ENCODE measurements around the gene C3orf20.
A peak's percentile ranks its signal among the peaks of the same experiment; 100 is the strongest.
"Not testable (repeated sequence)": the region's sequence is repeated elsewhere in the genome, so short reads cannot be mapped to it uniquely, and the experiment has no call there.

Gene C3orf20

DNA sequence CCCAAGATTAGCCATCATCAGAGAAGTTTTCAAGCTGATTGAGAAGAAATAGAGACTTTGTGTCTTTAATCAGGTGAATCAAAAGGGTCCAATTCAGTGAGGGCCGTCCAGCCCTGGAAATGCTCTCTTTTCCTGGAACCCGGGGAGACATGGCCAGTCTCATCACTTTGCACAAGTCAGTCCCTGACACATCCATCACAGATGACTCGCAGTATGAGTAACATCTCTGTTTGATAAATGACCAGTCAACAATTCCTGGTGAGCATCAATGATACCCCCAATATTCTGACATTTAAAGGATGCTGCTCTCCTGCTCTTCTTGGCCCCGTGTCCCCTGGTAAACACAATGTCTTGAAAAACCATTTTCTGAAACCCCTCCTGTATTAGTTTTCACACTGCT, 26.7 kb downstream of the C3orf20 start:
- DNase-seq = no peak

GRCh38 chr3:14703128-14703750, 28.3 kb downstream of the C3orf20 start:
- DNase-seq = no peak

- DNase-seq = no peak
These were observed 28.9 kb downstream of the C3orf20 start for GRCh38 chr3:14703791-14704190.

- DNase-seq = no peak
These were observed 31.2 kb downstream of the C3orf20 start for GRCh38 chr3:14706096-14706495.

DNA sequence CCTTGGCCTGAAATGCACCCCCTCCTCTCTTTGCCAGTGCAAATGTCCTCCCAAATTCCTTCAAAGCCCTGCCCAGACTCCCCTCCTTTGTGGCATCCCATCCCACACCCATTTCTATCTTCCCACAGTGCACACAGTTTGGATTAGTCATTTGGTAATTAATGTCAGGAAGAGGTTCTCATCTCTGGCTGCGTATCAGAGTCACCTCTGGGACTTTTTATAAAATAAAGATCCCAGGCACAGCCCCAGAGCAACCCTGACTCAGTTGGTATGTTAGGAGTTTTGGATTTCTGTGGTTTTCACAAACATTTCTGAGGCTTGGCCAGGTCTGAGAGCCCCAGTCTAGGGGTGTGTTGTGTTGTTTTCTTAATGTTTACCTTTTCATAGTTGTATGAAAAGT, 41.6 kb downstream of the C3orf20 start:
- DNase-seq = no peak

- DNase-seq = no peak
These were observed 42.4 kb downstream of the C3orf20 start for GRCh38 chr3:14717307-14717706.

- no peak for DNase-seq
These were observed 43.6 kb downstream of the C3orf20 start for GRCh38 chr3:14718539-14718938.

DNA sequence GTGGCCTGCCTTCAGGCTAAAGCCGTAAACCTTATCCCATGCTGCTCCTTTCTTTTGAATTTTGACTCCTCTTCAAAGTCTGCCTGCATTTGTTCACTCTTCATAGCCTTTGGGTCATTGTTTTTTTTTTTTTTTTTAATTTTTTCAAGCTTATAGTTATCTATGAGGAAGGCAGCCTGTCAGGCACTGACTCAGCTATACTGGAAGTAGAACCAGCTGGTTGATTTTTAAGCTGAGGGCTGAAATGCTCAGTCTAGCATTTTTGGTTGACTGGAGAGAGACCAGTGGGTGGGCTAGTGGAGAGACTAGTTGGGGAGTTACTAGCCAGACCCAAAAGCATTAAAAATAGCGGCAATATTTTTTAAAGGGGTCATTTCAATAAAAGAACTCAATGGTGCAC, 44.1 kb downstream of the C3orf20 start:
- DNase-seq = no peak

DNA sequence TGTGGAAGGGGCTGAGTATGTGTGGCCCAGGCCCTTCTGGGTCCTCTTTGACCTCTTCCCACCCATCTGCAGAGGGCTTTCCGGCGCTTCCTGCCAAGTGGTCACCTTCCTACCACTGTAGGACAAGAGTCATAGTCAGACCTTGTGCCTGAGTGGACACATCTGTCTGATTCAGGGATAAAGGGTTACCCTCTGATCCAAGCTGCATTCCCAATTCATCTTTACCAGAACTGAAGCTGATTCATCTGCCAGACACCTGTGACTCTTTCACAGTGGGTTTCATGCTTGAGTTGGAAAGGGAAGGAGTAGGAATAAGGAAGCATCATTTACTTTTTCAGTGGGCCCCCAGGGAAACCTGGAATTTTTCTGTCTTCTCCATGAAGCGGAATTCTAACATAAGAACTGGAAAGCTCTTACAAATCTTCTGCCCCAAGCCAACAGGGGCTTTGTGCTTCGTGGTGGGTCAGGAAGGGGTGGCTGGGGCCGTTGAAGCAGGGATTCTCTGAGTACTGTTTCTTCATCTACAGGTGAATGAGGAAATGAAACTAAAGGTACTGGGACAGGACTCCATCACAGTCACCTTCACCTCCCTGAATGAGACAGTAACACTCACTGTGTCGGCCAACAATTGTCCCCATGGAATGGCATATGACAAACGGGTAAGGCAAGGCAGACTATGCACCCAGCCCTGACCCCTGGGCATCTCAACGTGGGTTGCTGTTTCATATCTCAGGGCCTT, 46.4 kb downstream of the C3orf20 start:
- DNase-seq = no peak

DNA sequence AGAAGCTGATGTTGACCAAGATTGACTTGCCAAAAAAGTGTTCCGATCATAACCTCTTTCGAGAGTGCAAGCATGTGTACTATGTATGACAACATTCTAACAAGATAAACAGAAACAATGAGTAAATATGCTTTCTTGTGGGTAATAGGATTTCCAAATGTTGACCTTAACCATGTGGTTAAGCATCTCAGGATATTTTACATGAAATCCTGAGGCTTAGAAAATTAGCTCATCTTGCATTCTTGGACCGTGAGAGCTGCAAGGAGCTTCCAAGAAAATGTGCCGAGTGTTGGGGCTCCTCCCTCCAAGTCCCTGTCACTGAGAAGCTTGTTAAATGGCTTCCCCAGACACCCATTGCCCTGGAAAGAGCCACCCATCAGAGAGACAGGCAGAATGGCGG, 50.1 kb downstream of the C3orf20 start:
- no peak for DNase-seq

- no peak for DNase-seq
These were observed 50.9 kb downstream of the C3orf20 start for GRCh38 chr3:14725564-14726440.

- DNase-seq = no peak
These were observed 51.5 kb downstream of the C3orf20 start for GRCh38 chr3:14726441-14726780.

- no peak for DNase-seq
These were observed 53.2 kb downstream of the C3orf20 start for GRCh38 chr3:14728113-14728512.

DNA sequence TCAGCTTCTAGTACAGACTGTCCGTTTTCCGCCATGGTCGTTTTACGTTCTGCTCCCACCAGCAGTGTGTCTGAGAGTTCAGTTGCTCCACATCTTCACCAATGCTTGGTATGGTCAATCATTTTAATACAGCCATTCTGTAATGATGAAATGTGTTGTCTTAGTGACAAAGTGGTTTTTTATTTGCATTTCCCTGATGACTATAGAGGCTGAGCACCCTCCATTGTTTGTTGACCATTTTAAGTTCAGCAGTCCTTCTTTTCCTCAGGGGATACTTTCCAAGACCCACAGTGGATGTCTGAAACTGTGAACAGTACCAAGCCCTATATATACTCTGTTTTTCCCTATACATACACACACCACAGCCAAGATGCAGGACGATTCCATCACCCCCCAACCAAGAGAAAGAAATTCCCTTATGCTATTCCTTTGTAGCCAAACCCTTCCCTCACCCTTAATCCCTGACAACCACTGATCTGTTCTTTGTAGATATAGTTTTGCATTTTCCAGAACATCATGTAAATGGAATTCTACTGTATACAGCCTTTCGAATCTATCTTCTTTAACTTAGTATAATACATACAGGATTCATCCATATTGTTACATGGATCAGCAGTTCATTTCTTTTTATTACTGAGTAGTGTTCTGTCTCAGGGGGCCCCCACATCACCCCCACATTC, 55.9 kb downstream of the C3orf20 start:
- no peak for DNase-seq

DNA sequence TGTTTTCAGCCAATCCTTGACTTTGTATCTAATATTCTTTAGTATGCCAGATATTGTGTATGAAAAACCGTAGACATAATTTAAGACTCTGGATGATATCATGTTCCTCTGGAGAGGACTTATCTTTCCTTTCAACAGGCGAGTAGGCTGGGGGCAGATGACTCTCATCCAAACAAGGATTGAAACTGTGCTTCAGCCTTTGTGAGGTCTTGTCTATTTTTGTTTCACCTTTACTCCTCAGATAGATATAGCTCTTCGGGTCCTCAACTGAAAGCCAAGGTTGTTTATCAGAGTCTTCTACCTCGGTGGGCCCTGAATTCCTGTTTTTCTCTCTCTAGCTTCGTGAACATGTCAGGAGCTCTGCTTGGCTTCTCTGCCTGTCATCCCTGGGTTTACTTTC, 66.0 kb downstream of the C3orf20 start:
- DNase-seq = no peak

GRCh38 chr3:14741510-14741909, 66.6 kb downstream of the C3orf20 start:
- DNase-seq = no peak

DNA sequence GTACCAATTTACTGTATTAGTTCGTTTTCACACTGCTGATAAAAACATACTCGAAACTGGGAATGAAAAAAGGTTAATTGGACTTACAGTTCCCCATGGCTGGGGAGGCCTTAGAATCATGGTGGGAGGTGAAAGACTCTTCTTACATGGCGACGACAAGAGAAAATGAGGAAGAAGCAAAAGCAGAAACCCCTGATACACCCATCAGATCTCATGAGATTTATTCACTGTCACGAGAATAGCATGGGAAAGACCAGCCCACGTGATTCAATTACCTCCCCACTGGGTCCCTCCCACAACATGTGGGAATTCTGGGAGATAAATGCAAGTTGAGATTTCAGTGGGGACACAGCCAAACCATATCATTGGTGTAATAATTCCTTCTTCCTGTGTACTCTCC, 69.6 kb downstream of the C3orf20 start:
- DNase-seq = peak; percentile 39 to 63

- DNase-seq = no peak
These were observed 75.7 kb downstream of the C3orf20 start for GRCh38 chr3:14750650-14751049.

DNA sequence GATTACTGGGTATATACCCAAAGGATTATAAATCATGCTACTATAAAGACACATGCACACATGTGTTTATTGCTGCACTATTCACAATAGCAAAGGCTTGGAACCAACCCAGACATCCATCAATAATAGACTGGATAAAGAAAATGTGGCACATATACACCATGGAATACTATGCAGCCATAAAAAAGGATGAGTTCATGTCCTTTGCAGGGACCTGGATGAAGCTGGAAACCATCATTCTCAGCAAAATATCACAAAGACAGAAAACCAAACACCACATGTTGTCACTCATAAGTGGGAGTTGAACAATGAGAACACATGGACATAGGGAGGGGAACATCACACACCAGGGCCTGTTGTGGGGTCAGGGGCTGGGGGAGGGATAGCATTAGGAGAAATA, 78.0 kb downstream of the C3orf20 start:
- not testable (repeated sequence) for DNase-seq

DNA sequence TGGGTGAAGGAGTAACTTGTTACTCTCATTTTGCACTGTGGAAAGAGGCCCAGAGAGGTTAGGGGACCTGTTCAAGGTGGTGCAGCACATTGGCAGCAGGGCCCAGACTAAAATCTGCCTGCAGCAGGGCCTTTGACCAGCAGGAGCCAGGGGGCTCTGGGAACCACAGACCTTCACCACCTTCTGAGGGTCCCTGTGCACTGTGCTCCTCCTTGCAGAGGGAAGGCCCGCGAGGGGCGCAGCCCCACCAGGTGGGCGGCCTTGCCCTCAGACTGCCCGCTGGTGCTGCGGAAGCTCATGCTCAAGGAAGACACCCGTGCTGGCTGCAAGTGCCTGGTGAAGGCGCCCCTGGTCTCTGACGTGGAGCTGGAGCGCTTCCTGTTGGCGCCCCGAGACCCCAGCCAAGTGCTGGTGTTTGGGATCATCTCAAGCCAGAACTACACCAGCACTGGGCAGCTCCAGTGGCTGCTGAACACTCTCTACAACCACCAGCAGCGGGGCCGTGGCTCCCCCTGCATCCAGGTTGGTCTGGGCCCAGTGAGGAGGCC, 82.3 kb downstream of the C3orf20 start:
- no peak for DNase-seq

DNA sequence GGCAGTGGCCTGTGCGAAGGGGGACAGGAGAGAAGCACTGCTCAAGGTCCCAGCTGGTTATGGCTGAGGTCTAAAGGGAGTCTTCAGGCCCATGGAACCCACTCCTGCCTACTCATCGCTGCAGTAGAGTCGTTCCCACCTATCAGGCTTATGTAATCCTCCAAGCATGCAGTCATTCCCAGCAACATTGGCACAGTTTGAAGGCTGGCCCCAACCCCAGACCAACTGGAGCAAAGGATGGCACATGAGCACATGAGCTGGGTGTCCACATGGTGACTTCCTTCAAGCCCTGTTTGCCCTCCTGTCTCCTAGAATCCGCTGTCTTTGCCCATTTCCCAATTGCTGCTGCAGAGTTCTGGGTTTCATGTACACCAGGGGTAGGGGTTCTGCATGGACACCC, 83.4 kb downstream of the C3orf20 start:
- no peak for DNase-seq

DNA sequence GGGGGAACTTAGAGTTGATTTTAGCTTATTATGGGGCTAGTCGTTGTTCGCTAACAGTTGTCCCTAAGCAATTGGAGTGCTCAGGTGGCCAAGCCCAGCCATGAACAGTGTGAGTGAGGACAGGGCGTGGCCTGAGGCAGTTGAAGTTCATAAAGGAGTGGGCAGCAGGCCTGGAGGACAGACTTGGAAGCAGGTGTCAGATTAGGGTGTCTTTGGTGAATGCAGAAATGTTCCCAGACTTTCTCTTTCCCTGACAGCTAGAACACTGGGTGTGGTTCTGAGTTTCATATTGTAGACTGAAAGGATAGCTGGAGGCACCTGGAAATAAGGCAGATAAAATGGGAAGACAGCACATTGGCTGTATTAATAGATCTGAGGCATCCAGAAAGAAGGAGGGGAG, 84.0 kb downstream of the C3orf20 start:
- DNase-seq = no peak

GRCh38 chr3:14760185-14760584, 85.2 kb downstream of the C3orf20 start:
- DNase-seq = no peak

Data from inflammatory macrophage treated with lipopolysaccharide for 1 hour (primary cell).